Stimulated activated naive B cell treated with anti-CD40 and anti-IgM and Interleukin-4, amounts not matched to agents 10 μg/mL and 1 μg/mL and 100 μg/mL, for 72 hours (primary cell): ENCODE data around the gene TDO2.
"Not testable (repeated sequence)": the region's sequence is repeated elsewhere in the genome, so short reads cannot be mapped to it uniquely, and the experiment has no call there.

Experiments used
- ATAC-seq, 2 donors: fragments of 150-1000 bp; cut with Tn5 transposase; replicated peaks; 2 replicates each; pipeline ENCODE4 v1.10.0; 2021; ENCODE audit warnings: moderate library complexity in 1 of 2
- DNase-seq: peaks from one replicate; pipeline ENCODE4 v3.0.0; 2021
- H3K27ac Mint-ChIP-seq: one replicate; pipeline ENCODE4 v1.8.0; 2022; ENCODE audit warnings: mild to moderate bottlenecking, mixed read lengths
- H3K27me3 Mint-ChIP-seq, 2 donors: one replicate each; pipeline ENCODE4 v1.8.0; 2022; ENCODE audit warnings: mixed read lengths in 2 of 2
- H3K36me3 Mint-ChIP-seq, 2 donors: one replicate each; pipeline ENCODE4 v1.8.0; 2022; ENCODE audit warnings: mixed read lengths in 2 of 2, mild to moderate bottlenecking in 1 of 2
- H3K4me1 Mint-ChIP-seq, 2 donors: one replicate each; pipeline ENCODE4 v1.8.0; 2022; ENCODE audit warnings: mixed read lengths in 2 of 2, mild to moderate bottlenecking in 1 of 2
- H3K4me3 Mint-ChIP-seq, 2 donors: one replicate each; pipeline ENCODE4 v1.8.0; 2022; ENCODE audit warnings: mild to moderate bottlenecking in 2 of 2, mixed read lengths in 2 of 2, moderate library complexity in 1 of 2
- H3K9me3 Mint-ChIP-seq, 2 donors: one replicate each; pipeline ENCODE4 v1.8.0; 2022; ENCODE audit warnings: mixed read lengths in 2 of 2, mild to moderate bottlenecking in 1 of 2

The TDO2 gene

GRCh38 chr4:155889946-155890345 lies 13.6 kb upstream of the TDO2 start:
- DNase-seq (no peak), ATAC-seq (no peak)
- H3K9me3 Mint-ChIP-seq: peaks cover 0 to 1% of the 10 kb centered on the region in 2 donors
- H3K27ac Mint-ChIP-seq: no peak overlapping the region
- H3K36me3 Mint-ChIP-seq: no peaks in the 10 kb centered on the region
- no peaks in the 10 kb centered on the region for H3K4me1 Mint-ChIP-seq
- peaks cover 5 to 6% of the 10 kb centered on the region in 2 donors for H3K27me3 Mint-ChIP-seq
- H3K4me3 Mint-ChIP-seq: no peak overlapping the region

DNA sequence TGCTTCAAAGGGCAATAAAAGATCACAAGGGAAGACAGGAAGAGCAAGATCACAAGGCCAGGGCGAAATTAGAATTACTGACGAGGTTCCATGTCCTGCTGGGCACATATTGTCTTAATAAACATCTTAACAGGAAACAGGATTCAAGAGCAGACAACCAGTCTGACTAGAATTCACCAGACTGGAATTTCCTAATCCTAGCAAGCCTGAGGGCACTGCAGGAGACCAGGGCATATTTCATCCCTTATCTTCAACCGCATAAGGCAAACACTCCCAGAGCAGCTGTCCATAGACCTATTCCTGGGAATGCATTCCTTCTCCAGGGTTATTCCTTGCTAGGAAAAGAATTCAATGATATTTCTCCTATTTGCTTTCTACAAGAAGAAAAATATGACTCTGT lies 12.4 kb upstream of the TDO2 start:
- H3K36me3 Mint-ChIP-seq: no peaks in the 10 kb centered on the region
- no peak overlapping the region for H3K27ac Mint-ChIP-seq
- peaks cover 5 to 6% of the 10 kb centered on the region in 2 donors for H3K27me3 Mint-ChIP-seq
- no peaks in the 10 kb centered on the region for H3K4me1 Mint-ChIP-seq
- no peak for ATAC-seq
- DNase-seq: no peak
- H3K9me3 Mint-ChIP-seq: peaks cover 4% of the 10 kb centered on the region in 2 donors
- H3K4me3 Mint-ChIP-seq: no peak overlapping the region

DNA sequence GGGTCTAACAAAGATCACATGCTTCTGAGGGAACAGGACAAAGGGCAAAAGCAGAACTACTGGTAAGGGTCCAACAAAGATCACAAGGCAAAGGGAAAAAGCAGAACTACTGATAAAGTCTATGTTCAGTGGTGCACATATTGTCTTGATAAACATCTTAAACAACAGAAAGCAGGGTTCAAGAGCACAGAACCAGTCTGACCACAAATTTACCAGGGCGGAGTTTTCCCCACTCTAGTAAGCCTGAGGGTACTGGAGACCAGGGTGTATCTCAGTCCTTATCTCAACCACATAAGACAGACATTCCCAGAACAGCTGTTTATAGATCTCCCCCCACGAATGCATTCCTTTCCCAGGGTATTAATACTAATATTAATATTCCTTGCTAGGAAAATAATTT lies 5.1 kb upstream of the TDO2 start:
- H3K36me3 Mint-ChIP-seq, H3K4me3 Mint-ChIP-seq, DNase-seq, H3K27ac Mint-ChIP-seq, H3K27me3 Mint-ChIP-seq, H3K4me1 Mint-ChIP-seq, ATAC-seq: not testable (repeated sequence)
- H3K9me3 Mint-ChIP-seq: peaks cover 13 to 15% of the 10 kb centered on the region in 2 donors

DNA sequence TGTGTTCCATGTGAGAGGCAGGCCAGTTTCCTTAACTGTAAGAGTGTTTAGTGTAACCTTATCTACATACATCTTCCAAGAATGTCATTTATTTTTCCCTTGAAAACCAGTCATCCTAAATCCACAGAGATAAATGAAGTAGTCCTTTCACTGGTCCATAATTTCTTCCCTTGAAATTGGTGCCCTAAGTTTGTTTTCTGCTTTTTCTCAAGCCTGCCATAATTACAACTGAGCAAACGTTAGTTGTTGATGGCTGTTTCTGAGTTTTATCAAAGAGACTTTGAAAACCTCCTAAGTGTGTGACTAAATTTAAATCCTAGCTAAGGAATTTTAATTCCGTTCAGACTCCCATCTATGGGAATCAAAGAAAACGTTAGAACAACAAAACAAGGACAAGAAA lies 3.6 kb upstream of the TDO2 start:
- ATAC-seq (no peak), DNase-seq (no peak)
- H3K4me3 Mint-ChIP-seq: no peak overlapping the region
- H3K36me3 Mint-ChIP-seq: no peaks in the 10 kb centered on the region
- H3K9me3 Mint-ChIP-seq: peaks cover 12 to 15% of the 10 kb centered on the region in 2 donors
- H3K4me1 Mint-ChIP-seq: no peaks in the 10 kb centered on the region
- H3K27ac Mint-ChIP-seq: no peak overlapping the region
- H3K27me3 Mint-ChIP-seq: peaks cover 0 to 4% of the 10 kb centered on the region in 2 donors

GRCh38 chr4:155900381-155900780 lies 3.1 kb upstream of the TDO2 start:
- no peaks in the 10 kb centered on the region for H3K4me1 Mint-ChIP-seq
- no peak overlapping the region for H3K4me3 Mint-ChIP-seq
- peaks cover 0 to 4% of the 10 kb centered on the region in 2 donors for H3K27me3 Mint-ChIP-seq
- H3K9me3 Mint-ChIP-seq: peaks cover 11 to 13% of the 10 kb centered on the region in 2 donors
- no peak overlapping the region for H3K27ac Mint-ChIP-seq
- no peak for ATAC-seq
- H3K36me3 Mint-ChIP-seq: no peaks in the 10 kb centered on the region
- DNase-seq: no peak

- peaks cover 0 to 4% of the 10 kb centered on the region in 2 donors for H3K27me3 Mint-ChIP-seq
- ATAC-seq (no peak), DNase-seq (no peak)
- H3K36me3 Mint-ChIP-seq: no peaks in the 10 kb centered on the region
- H3K4me1 Mint-ChIP-seq: no peaks in the 10 kb centered on the region
- H3K9me3 Mint-ChIP-seq: peaks cover 9 to 11% of the 10 kb centered on the region in 2 donors
- no peak overlapping the region for H3K27ac Mint-ChIP-seq
- no peak overlapping the region for H3K4me3 Mint-ChIP-seq
Measured at GRCh38 chr4:155901013-155901412, 2.5 kb upstream of the TDO2 start.

DNA sequence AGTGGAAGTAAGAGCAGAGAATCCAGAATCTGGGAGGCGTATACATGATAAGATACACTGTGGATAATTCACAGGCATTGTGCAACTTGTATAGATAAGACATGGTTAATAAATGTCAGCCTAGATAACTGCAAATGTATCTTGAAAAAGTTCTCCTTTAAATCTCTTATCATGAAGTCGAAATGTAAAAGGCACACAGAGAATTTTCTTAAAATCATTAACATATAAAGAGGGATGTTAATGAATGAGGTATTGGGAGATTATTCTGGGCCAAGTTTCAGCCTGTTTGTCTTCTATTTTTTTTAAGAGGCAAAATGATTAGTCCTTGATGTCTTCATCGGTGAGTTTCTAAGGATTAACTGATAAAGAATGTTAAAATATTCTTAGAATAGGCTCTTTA lies 835 bp downstream of the TDO2 start:
- Mint-ChIP-seq H3K4me1 (no peaks in the 10 kb centered on the region), H3K27ac (no peak overlapping the region), H3K27me3 (peaks cover 0 to 4% of the 10 kb centered on the region in 2 donors), H3K36me3 (no peaks in the 10 kb centered on the region), H3K9me3 (no peaks in the 10 kb centered on the region), H3K4me3 (no peak overlapping the region)
- DNase-seq (no peak), ATAC-seq (no peak)

DNA sequence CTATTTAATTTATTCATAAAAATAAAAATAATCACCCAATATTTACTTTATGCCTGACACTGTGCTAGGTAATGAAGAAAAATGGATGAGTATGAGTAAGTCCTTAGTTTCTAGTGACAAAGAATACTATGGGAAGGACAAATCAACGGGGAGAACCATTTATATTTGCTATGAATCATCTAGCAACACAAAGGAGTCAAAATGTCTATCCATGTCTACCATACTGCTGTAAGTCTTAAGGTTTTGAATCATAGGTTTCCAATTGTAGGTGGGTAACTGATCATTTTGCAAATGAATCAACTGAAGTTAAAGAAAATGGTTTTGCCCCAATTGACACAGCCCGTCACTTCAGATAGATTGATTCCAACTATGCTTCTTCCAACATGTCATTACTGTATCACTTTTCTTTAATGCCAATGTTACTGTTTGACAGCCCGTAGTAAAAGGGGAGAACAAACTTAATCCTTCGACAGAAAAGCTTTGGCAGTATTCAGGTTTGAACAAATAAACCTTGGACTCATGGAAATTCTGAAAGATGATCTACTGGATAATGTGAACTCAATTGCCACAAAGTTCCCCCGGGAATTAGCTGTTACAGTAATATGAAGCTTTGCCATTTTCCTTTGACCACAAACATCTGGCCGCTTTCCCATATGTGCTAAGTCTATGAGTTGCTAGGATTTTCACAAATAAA lies 3.2 kb downstream of the TDO2 start:
- Mint-ChIP-seq H3K4me1 (no peaks in the 10 kb centered on the region), H3K36me3 (no peaks in the 10 kb centered on the region), H3K4me3 (no peak overlapping the region), H3K27me3 (peaks cover 0 to 8% of the 10 kb centered on the region in 2 donors), H3K27ac (no peak overlapping the region), H3K9me3 (no peaks in the 10 kb centered on the region)
- DNase-seq (no peak), ATAC-seq (no peak)

- DNase-seq: no peak
- Mint-ChIP-seq H3K27me3 (peaks cover 0 to 8% of the 10 kb centered on the region in 2 donors), H3K9me3 (no peaks in the 10 kb centered on the region), H3K4me1 (no peaks in the 10 kb centered on the region), H3K4me3 (no peak overlapping the region), H3K36me3 (no peaks in the 10 kb centered on the region), H3K27ac (no peak overlapping the region)
- ATAC-seq: no peak
Measured at GRCh38 chr4:155907556-155907955, 4.1 kb downstream of the TDO2 start.

DNA sequence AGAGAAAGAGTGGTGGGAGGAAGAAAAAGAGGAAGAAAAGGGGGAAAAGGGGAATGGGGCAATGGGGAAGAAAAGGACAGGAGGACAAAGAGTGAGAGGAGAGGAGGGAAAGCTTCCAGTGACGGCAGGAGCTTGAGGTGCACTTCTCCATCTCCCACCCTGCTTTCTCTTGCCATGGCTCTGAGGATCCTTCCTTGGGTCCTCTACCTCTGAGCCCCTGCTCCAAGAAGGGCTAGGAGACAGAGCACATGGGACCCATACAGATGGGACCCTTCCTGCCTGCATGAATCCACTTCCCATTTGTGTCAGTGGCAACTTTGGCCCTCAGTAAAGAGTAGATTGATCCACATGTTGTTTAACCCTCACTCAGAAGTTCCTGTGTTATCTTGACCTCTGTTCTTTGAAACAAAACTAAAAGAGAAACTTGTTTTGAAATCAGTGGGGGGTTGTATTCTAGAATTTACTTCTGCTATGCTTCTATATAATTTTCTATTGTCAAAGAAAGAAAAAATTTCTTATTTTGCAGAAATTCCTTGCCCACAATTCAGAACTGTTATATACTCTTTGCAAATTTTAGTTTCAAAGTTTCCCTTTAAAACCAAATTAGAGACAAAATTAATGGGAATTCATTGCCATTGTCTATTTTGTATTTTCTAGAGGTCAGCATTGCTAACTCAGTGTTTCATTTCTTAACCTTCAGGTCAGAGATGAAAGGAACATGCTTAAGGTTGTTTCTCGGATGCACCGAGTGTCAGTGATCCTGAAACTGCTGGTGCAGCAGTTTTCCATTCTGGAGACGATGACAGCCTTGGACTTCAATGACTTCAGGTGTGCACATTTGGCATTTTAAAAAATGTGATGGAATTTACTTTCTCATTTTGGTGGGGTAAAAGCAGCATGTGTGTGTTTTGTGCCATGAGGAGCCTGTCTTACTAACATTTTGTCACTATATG lies 5.0 kb downstream of the TDO2 start:
- H3K27me3 Mint-ChIP-seq: peaks cover 0 to 8% of the 10 kb centered on the region in 2 donors
- ATAC-seq (no peak), DNase-seq (no peak)
- no peaks in the 10 kb centered on the region for H3K9me3 Mint-ChIP-seq
- H3K27ac Mint-ChIP-seq: no peak overlapping the region
- H3K36me3 Mint-ChIP-seq: no peaks in the 10 kb centered on the region
- no peaks in the 10 kb centered on the region for H3K4me1 Mint-ChIP-seq
- no peak overlapping the region for H3K4me3 Mint-ChIP-seq

DNA sequence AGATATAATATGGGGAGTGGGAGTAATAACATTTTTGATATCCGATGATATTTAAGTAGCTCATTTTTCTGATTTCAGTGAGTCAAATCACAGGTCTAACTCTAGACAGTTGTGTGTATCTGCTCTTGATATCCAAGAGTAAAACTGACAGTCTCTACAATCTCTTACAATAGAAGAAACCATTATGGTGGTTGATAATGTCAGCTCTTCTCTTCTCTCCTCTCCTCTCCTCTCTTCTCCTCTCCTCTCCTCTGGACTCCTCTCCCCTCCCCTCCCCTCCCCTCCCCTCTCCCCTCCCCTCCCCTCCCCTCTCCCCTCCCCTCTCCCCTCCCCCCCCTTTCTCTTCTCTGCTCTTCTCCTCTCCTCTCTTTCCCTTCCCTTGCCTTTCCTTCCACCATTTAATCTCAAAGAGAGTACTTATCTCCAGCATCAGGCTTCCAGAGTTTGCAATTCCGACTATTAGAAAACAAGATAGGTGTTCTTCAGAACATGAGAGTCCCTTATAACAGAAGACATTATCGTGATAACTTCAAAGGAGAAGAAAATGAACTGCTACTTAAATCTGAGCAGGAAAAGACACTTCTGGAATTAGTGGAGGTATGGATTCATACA lies 6.2 kb downstream of the TDO2 start:
- H3K27me3 Mint-ChIP-seq: peaks cover 0 to 4% of the 10 kb centered on the region in 2 donors
- no peaks in the 10 kb centered on the region for H3K4me1 Mint-ChIP-seq
- H3K9me3 Mint-ChIP-seq: no peaks in the 10 kb centered on the region
- no peak for DNase-seq
- ATAC-seq: no peak
- no peak overlapping the region for H3K4me3 Mint-ChIP-seq
- H3K36me3 Mint-ChIP-seq: no peaks in the 10 kb centered on the region
- H3K27ac Mint-ChIP-seq: no peak overlapping the region

DNA sequence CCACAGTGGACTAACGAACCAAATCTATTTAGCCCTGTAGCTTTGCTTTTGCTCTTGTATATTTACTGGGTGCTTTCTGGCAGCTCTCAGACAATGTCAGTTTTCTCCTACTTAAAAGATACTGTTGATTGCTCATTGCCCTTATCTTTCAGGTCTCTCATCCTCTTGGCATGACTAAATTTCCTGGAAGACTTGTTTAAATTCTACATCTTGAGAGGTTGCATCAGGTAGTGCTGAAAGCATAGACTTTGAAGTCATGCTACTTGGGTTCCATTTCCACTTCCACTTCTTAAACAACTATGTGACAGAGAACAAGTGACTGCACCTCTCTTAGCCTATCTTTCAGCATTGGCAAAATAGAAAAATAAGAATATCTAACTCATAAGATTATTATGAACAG lies 8.4 kb downstream of the TDO2 start:
- Mint-ChIP-seq H3K27me3 (peaks cover 0 to 4% of the 10 kb centered on the region in 2 donors), H3K4me3 (no peak overlapping the region), H3K27ac (no peak overlapping the region), H3K9me3 (no peaks in the 10 kb centered on the region), H3K4me1 (no peaks in the 10 kb centered on the region), H3K36me3 (no peaks in the 10 kb centered on the region)
- no peak for DNase-seq
- ATAC-seq: no peak

- Mint-ChIP-seq H3K4me1 (no peaks in the 10 kb centered on the region), H3K9me3 (no peaks in the 10 kb centered on the region), H3K36me3 (no peaks in the 10 kb centered on the region), H3K27ac (no peak overlapping the region), H3K4me3 (no peak overlapping the region), H3K27me3 (peaks cover 0 to 3% of the 10 kb centered on the region in 2 donors)
- no peak for ATAC-seq
- no peak for DNase-seq
Measured at GRCh38 chr4:155914782-155915181, 11.3 kb downstream of the TDO2 start.

GRCh38 chr4:155921597-155921996 lies 18.1 kb downstream of the TDO2 start:
- Mint-ChIP-seq H3K4me3 (no peak overlapping the region), H3K4me1 (no peaks in the 10 kb centered on the region), H3K36me3 (peaks cover 21 to 32% of the 10 kb centered on the region in 2 donors), H3K27ac (no peak overlapping the region), H3K9me3 (peaks cover 0 to 9% of the 10 kb centered on the region in 2 donors), H3K27me3 (no peaks in the 10 kb centered on the region)
- DNase-seq: no peak
- ATAC-seq: no peak
